HepG2 (cell line): ENCODE data around the gene CDYL2. TPM values are rescaled to one million over a fixed set of nuclear protein-coding genes. Genes with fewer than 3 reads are reported as not detected.

ENCODE experiments used
- ATAC-seq: fragments of 200-7000 bp; cut with Tn5 transposase; 3 replicates; pipeline ENCODE4 v1.9.1; 2020; ENCODE audit warnings: mild to moderate bottlenecking, moderate library complexity
- BruUV-seq: library from RNA; stranded (reverse); fragments of 400-500 nt; replicated peaks from 2 replicates; lab custom pipeline; 2021; lab: Mats Ljungman, UMichigan
- CTCF ChIA-PET: fragments of 300-600 bp; formaldehyde crosslinking; extraction: SDS; loops from one replicate; lab custom pipeline; 2021; ENCODE audit warnings: low total read pairs, inconsistent platforms, low intra/inter-chr PET ratio; lab: Yijun Ruan, JAX
- POLR2A ChIA-PET: fragments of 350-600 bp; sonication (Branson Sonifier 250); formaldehyde crosslinking; loops from one replicate; lab custom pipeline; 2020; ENCODE audit warnings: antibody characterized with exemption, inconsistent platforms; lab: Yijun Ruan, JAX
- DNase-seq: peaks from one replicate; pipeline ENCODE4 v3.0.0-alpha.2; 2015; ENCODE audit warnings: low spot score
- FAIRE-seq: peaks from 3 replicates; lab custom pipeline; 2011; peaks lifted over from hg19 to GRCh38; lab: Jason Lieb, UNC
- H2AFZ ChIP-seq: one replicate; pipeline ENCODE4 v1.6.1; 2011; ENCODE audit warnings: low read length, inconsistent platforms
- H3K27ac ChIP-seq: fragments of 300-600 bp; 3 replicates; pipeline ENCODE4 v1.8.0; 2011; ENCODE audit warnings: mixed run types, mild to moderate bottlenecking, mixed read lengths, low read length, inconsistent platforms; ENCODE audit not compliant: insufficient read depth; ENCODE audit errors: extremely low read length
- H3K27me3 ChIP-seq, 2 experiments: fragments of 200-600 bp in 1 of 2; 2 replicates in 1 of 2; 3 replicates in 1 of 2; pipeline versions ENCODE4 v1.6.0 to v1.8.0; 2011; ENCODE audit warnings: low read length in 2 of 2, mild to moderate bottlenecking in 2 of 2, moderate library complexity in 2 of 2, inconsistent platforms in 1 of 2; ENCODE audit not compliant: insufficient read depth in 2 of 2, control insufficient read depth in 1 of 2
- H3K36me3 ChIP-seq, 2 experiments: fragments of 200-600 bp in 1 of 2; replicated peaks in 1 of 2; 2 replicates in 1 of 2; 3 replicates in 1 of 2; pipeline versions ENCODE4 v1.5.1 to v1.8.0; 2011; ENCODE audit warnings: low read length in 2 of 2, inconsistent platforms in 1 of 2; ENCODE audit not compliant: insufficient read depth in 2 of 2, control insufficient read depth in 1 of 2
- H3K4me1 ChIP-seq: 2 replicates; pipeline ENCODE4 v1.5.1; 2012; ENCODE audit warnings: low read length, inconsistent platforms; ENCODE audit not compliant: insufficient read depth
- H3K4me2 ChIP-seq: 2 replicates; pipeline ENCODE4 v1.6.0; 2011; ENCODE audit warnings: low read depth, low read length, inconsistent platforms
- H3K4me3 ChIP-seq, 3 experiments: fragments of 200-600 bp in 1 of 3; sonication (generic), shearing (Covaris generic) in 1 of 3; replicated peaks in 1 of 3; 2 replicates each; pipeline ENCODE4 v1.5.1; 2011 to 2016; ENCODE audit warnings: low read length in 3 of 3, inconsistent platforms in 2 of 3, low read depth in 2 of 3, mild to moderate bottlenecking in 2 of 3, control low read depth in 1 of 3, mixed read lengths in 1 of 3; ENCODE audit not compliant: insufficient read depth in 1 of 3
- H3K79me2 ChIP-seq: one replicate; pipeline ENCODE4 v1.6.1; 2011; ENCODE audit warnings: low read length, inconsistent platforms; ENCODE audit not compliant: insufficient read depth
- H3K9ac ChIP-seq: 2 replicates; pipeline ENCODE4 v1.6.0; 2011; ENCODE audit warnings: mild to moderate bottlenecking, low read depth, low read length, inconsistent platforms; ENCODE audit not compliant: insufficient read depth
- H3K9me3 ChIP-seq: 2 replicates; pipeline ENCODE4 v1.5.1; 2012; ENCODE audit warnings: mild to moderate bottlenecking, low read length
- H4K20me1 ChIP-seq: 2 replicates; pipeline ENCODE4 v1.6.0; 2011; ENCODE audit warnings: inconsistent platforms, mild to moderate bottlenecking, low read length, moderate library complexity; ENCODE audit not compliant: insufficient read depth
- BCL6 ChIP-seq: IDR thresholded peaks from 2 replicates; pipeline ENCODE4 v1.6.1; 2016; ENCODE audit warnings: missing genetic modification reagents, missing compliant biosample characterization
- DPF2 ChIP-seq: sonication (generic); formaldehyde crosslinking; IDR thresholded peaks from 2 replicates; pipeline ENCODE4 v1.4.0; 2020; ENCODE audit warnings: mild to moderate bottlenecking, low read depth, missing genetic modification reagents, borderline replicate concordance
- EP300 ChIP-seq, 3 experiments: sonication (generic) in 1 of 3; formaldehyde crosslinking in 1 of 3; IDR thresholded peaks; 2 replicates each; pipeline versions ENCODE4 v1.5.1 to v1.6.1; 2011 to 2020; ENCODE audit warnings: low read depth in 2 of 3, low read length in 2 of 3, borderline replicate concordance in 1 of 3, improper control_type of control experiment in 1 of 3, mild to moderate bottlenecking in 1 of 3, missing genetic modification reagents in 1 of 3, moderate library complexity in 1 of 3
- HNF4A ChIP-seq: sonication (generic); formaldehyde crosslinking; IDR thresholded peaks from 2 replicates; pipeline ENCODE4 v1.4.0; 2020; ENCODE audit warnings: missing genetic modification reagents
- LCORL ChIP-seq, 2 experiments: fragments of 450-650 bp in 1 of 2; sonication (generic) in 1 of 2; formaldehyde crosslinking in 1 of 2; IDR thresholded peaks; 2 replicates each; pipeline versions ENCODE4 v1.5.0 to v1.6.1; 2017 to 2020; ENCODE audit warnings: antibody characterized with exemption in 1 of 2, missing genetic modification reagents in 1 of 2
- NCOR1 ChIP-seq: fragments of 200-600 bp; sonication (generic); IDR thresholded peaks from 2 replicates; pipeline ENCODE4 v1.7.0; 2017; ENCODE audit warnings: antibody characterized with exemption, low read length, borderline replicate concordance
- PRMT3 ChIP-seq: sonication (generic); formaldehyde crosslinking; IDR thresholded peaks from 2 replicates; pipeline ENCODE4 v1.8.1; 2022; ENCODE audit warnings: low read depth, mild to moderate bottlenecking, moderate library complexity, missing genetic modification reagents, borderline replicate concordance
- SALL1 ChIP-seq: sonication (generic); formaldehyde crosslinking; IDR thresholded peaks from 2 replicates; pipeline ENCODE4 v1.8.0; 2022; ENCODE audit warnings: mild to moderate bottlenecking, missing genetic modification reagents
- SOX13 ChIP-seq, 3 experiments: fragments of 450-650 bp in 1 of 3; sonication (generic) in 1 of 3; formaldehyde crosslinking in 1 of 3; IDR thresholded peaks in 2 of 3; conservative IDR thresholded peaks in 1 of 3; 2 replicates each; pipeline versions ENCODE4 v1.5.0 to v1.6.1; 2016 to 2020; ENCODE audit warnings: antibody characterized with exemption in 1 of 3, mild to moderate bottlenecking in 1 of 3, missing compliant biosample characterization in 1 of 3, missing genetic modification reagents in 1 of 3, moderate library complexity in 1 of 3
- SOX6 ChIP-seq, 2 experiments: fragments of 450-650 bp in 1 of 2; sonication (generic) in 1 of 2; formaldehyde crosslinking in 1 of 2; IDR thresholded peaks; 2 replicates each; pipeline versions ENCODE4 v1.4.0 to v1.6.1; 2017 to 2020; ENCODE audit warnings: antibody characterized with exemption in 1 of 2, mild to moderate bottlenecking in 1 of 2, missing genetic modification reagents in 1 of 2
- ZFY ChIP-seq: sonication (generic); formaldehyde crosslinking; IDR thresholded peaks from 2 replicates; pipeline ENCODE4 v1.4.0; 2020; ENCODE audit warnings: missing genetic modification reagents
- WGBS: methylation state at CpG from one replicate; pipeline ENCODE4 v1.1.6; 2017; ENCODE audit warnings: low lambda C conversion rate; 5-methylcytosine and 5-hydroxymethylcytosine counted together
- in situ Hi-C: cut with HindIII; loops from 2 replicates; pipeline ENCODE4 v1.10.0; 2017; ENCODE audit warnings: low pct_unique_long_range_greater_than_20kb; ENCODE audit not compliant: extremely low pct_ligation_motif_present
- intact Hi-C: fragments of 100-400 bp; cut with micrococcal nuclease; formaldehyde crosslinking; loops from one replicate; pipeline ENCODE4 v1.10.0; 2022; ENCODE audit not compliant: unreplicated experiment
- polyA plus RNA-seq, 8 experiments: library from polyadenylated mRNA; depleted of rRNA in 3 of 8; stranded (reverse) in 7 of 8; unstranded in 1 of 8; fragments of >200 nt; fragmentation: Illumina TruSeq in 4 of 8; extraction: Trizol in 4 of 8; gene quantifications; 2 replicates each; pipeline versions ENCODE4 v1.2.1 to v1.2.3, GENCODE V29; 2011 to 2016; ENCODE audit warnings: low read depth in 4 of 8, missing spikeins in 1 of 8, mixed read lengths in 1 of 8; ENCODE audit not compliant: insufficient read depth in 1 of 8
- total RNA-seq, 5 experiments: library from RNA; depleted of rRNA; stranded (reverse); fragments of >200 nt; fragmentation: Illumina TruSeq; extraction: Trizol; gene quantifications; 2 replicates each; pipeline ENCODE4 v1.2.3, GENCODE V29; 2016; ENCODE audit warnings: low read depth in 1 of 5
- TF ChIP-seq, protein P1 (sequence below), 2 experiments: sonication (generic) in 1 of 2; formaldehyde crosslinking in 1 of 2; IDR thresholded peaks; 2 replicates each; pipeline versions ENCODE4 v1.6.1 to v1.9.0; 2014 to 2022; ENCODE audit warnings: antibody characterized with exemption in 1 of 2, borderline replicate concordance in 1 of 2, inconsistent platforms in 1 of 2, low read depth in 1 of 2, missing genetic modification reagents in 1 of 2

The CDYL2 gene
- total and polyA plus RNA-seq, 2 of the 13 experiments (the other 11 are each of a cell fraction or from before 2014, with no cell fraction given) = 0.07 to 0.35 TPM

DNA sequence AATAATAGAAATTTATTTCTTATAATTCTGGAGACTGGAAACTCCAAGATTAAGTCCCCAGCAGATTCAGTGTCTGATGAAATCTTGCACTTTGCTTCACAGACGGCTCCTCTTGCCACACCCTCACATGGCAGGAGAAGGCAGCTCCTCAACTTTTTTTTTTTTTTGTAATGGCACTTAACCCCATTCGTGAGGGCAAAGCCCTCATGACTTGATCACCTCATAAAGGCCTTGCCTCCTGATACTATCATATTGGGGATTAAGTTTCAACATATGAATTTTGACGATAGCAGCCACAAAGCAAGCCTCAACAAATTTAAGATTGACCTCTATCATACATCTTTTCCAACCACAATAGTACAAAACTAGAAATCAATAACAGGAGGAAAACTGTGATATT is 42.3 kb upstream of the CDYL2 start (continued):
- TF ChIP-seq, protein P1, sequence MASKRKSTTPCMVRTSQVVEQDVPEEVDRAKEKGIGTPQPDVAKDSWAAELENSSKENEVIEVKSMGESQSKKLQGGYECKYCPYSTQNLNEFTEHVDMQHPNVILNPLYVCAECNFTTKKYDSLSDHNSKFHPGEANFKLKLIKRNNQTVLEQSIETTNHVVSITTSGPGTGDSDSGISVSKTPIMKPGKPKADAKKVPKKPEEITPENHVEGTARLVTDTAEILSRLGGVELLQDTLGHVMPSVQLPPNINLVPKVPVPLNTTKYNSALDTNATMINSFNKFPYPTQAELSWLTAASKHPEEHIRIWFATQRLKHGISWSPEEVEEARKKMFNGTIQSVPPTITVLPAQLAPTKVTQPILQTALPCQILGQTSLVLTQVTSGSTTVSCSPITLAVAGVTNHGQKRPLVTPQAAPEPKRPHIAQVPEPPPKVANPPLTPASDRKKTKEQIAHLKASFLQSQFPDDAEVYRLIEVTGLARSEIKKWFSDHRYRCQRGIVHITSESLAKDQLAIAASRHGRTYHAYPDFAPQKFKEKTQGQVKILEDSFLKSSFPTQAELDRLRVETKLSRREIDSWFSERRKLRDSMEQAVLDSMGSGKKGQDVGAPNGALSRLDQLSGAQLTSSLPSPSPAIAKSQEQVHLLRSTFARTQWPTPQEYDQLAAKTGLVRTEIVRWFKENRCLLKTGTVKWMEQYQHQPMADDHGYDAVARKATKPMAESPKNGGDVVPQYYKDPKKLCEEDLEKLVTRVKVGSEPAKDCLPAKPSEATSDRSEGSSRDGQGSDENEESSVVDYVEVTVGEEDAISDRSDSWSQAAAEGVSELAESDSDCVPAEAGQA (IDR thresholded peaks at IDR 0.05; ENCODE audit: low read depth) = no peak
- TF ChIP-seq, protein P1 (CRISPR knock-in tag; IDR thresholded peaks at IDR 0.05; ENCODE audit: borderline replicate concordance) = no peak
- TF ChIP-seq LCORL (IDR thresholded peaks at IDR 0.05) (no peak), LCORL (CRISPR knock-in tag; IDR thresholded peaks at IDR 0.05) (no peak)

DNA sequence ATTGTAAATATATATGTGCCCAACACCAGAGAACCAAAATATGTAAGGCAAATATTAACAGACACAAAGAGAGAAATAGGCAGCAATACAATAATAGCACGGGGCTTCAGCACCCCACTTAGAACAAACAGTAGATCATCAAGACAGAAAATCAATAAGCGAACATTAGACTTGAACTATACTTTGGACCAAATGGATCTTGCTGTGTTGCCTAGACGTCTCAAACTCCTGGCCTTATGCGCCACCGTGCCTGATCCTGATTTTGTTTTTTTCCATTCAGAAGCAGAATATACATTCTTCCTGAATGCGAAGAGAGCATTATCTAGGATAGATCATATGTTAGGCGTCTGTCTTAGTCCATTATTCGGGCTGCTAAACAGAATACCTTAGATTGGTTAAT is 41.9 kb upstream of the CDYL2 start:
- in situ Hi-C loops (no loop called here), intact Hi-C loops (no loop called here)
- H3K4me1 ChIP-seq = peaks cover 8% of the 10 kb centered on the region
- H3K27me3 ChIP-seq = no peaks in the 10 kb centered on the region
- FAIRE-seq (no peak), DNase-seq (no peak), ATAC-seq (peak; percentile 50)
- ChIA-PET POLR2A (no interaction called here), CTCF (no interaction called here)
- BruUV-seq = no TSS peak
- H3K9ac ChIP-seq = no peak overlapping the region
- 22% methylated on average over 8 of the region's 8 CpGs for WGBS
- H3K27ac ChIP-seq = no peak overlapping the region
- H2AFZ ChIP-seq = no peak overlapping the region
- H3K4me2 ChIP-seq = 0 out of 2 replicates have a peak overlapping the region, but pooled peaks have one; percentile 38
- no peak overlapping the region for H3K4me3 ChIP-seq
- no peaks in the 10 kb centered on the region for H3K36me3 ChIP-seq
- H3K79me2 ChIP-seq = no peaks in the 10 kb centered on the region
- H3K9me3 ChIP-seq = peaks cover 8% of the 10 kb centered on the region
- no peaks in the 10 kb centered on the region for H4K20me1 ChIP-seq
- TF ChIP-seq SOX6 (IDR thresholded peaks at IDR 0.05) (no peak), SOX6 (CRISPR knock-in tag; IDR thresholded peaks at IDR 0.05) (peak; percentile 50; the same call in 1 of the 2 replicates), SOX13 (IDR thresholded peaks at IDR 0.05) (no peak), SOX13 (CRISPR knock-in tag; conservative IDR thresholded peaks at IDR 0.05 in 1 of 2, IDR thresholded peaks at IDR 0.05 in 1 of 2) (peak in 1 of 2 experiments; percentile 63; a peak in 2 of 4 replicates), ZFY (CRISPR knock-in tag) (no peak), PRMT3 (CRISPR knock-in tag) (no peak), EP300 (IDR thresholded peaks at IDR 0.05; ENCODE audit: low read depth in 2 of 2, low read length in 2 of 2) (0 out of 4 replicates have a peak, but pooled peaks of 1 of the 2 experiments have one; percentile 20), EP300 (CRISPR knock-in tag; IDR thresholded peaks at IDR 0.05; ENCODE audit: borderline replicate concordance) (no peak), NCOR1 (no peak), DPF2 (CRISPR knock-in tag) (no peak), HNF4A (peak; percentile 70), BCL6 (CRISPR knock-in tag) (peak; percentile 42; the same call in 1 of the 2 replicates), SALL1 (CRISPR knock-in tag) (peak; percentile 25; the same call in 1 of the 2 replicates)
